ENCODE results near the gene LITAFD. TPM values are rescaled to one million over a fixed set of nuclear protein-coding genes. Genes with fewer than 3 reads are reported as not detected.

LITAFD gene
- polyA plus RNA-seq, 1 experiment = not detected

GRCh38 chr16:8889893-8890548 is 7.9 kb downstream of the LITAFD start:
- ChIA-PET POLR2A (no interaction called here), CTCF (interaction anchor here (1.2 to 2.7 kb wide), 2 partner anchors 10 to 117 kb away, joined by 3 to 9 read pairs; no protein-coding TSS in a partner anchor)
- TF ChIP-seq, protein P1, sequence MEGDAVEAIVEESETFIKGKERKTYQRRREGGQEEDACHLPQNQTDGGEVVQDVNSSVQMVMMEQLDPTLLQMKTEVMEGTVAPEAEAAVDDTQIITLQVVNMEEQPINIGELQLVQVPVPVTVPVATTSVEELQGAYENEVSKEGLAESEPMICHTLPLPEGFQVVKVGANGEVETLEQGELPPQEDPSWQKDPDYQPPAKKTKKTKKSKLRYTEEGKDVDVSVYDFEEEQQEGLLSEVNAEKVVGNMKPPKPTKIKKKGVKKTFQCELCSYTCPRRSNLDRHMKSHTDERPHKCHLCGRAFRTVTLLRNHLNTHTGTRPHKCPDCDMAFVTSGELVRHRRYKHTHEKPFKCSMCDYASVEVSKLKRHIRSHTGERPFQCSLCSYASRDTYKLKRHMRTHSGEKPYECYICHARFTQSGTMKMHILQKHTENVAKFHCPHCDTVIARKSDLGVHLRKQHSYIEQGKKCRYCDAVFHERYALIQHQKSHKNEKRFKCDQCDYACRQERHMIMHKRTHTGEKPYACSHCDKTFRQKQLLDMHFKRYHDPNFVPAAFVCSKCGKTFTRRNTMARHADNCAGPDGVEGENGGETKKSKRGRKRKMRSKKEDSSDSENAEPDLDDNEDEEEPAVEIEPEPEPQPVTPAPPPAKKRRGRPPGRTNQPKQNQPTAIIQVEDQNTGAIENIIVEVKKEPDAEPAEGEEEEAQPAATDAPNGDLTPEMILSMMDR (IDR thresholded peaks at IDR 0.05; ENCODE audit: low read depth, low read length) = no peak
- Histone ChIP-seq H3K27ac (ENCODE audit: low read depth, low read length) (no peak overlapping the region), H3K9me3 (ENCODE audit: control insufficient read depth, insufficient read depth, low read length) (no peaks in the 10 kb centered on the region; the same call in 1 of the 2 replicates), H3K4me3 (ENCODE audit: low read depth, low read length) (no peak overlapping the region), H3K27me3 (ENCODE audit: control insufficient read depth, insufficient read depth, low read length) (no peaks in the 10 kb centered on the region)
- DNase-seq (ENCODE audit: low read depth, low spot score) = no peak

DNA sequence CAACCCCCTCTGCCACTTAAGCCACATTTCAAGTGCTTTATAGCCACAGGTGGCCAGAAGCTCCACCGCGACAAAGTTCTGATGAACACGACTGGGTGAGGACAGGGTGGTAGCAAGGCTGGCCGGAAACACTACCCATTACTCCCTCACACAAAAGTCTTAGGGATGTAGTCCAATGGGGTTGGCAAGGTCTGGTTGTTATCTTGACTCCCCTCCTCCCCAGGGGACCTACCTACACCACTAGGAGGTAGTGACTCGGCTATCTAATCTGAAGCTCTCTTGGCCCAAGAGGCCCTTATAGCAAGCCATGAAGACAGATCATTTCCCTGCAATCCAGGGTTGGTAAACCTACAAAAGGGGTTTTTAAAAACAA is 8.4 kb downstream of the LITAFD start:
- no peak overlapping the region for H3K4me3 ChIP-seq (ENCODE audit: low read depth, low read length)
- H3K27ac ChIP-seq (ENCODE audit: low read depth, low read length) = no peak overlapping the region
- no peaks in the 10 kb centered on the region; the same call in 1 of the 2 replicates for H3K9me3 ChIP-seq (ENCODE audit: control insufficient read depth, insufficient read depth, low read length)
- TF ChIP-seq, protein P1 (IDR thresholded peaks at IDR 0.05; ENCODE audit: low read depth, low read length) = no peak
- DNase-seq (ENCODE audit: low read depth, low spot score) = no peak
- ChIA-PET POLR2A (no interaction called here), CTCF (interaction anchor here (1.2 to 2.7 kb wide), 2 partner anchors 10 to 117 kb away, joined by 3 to 9 read pairs; no protein-coding TSS in a partner anchor)
- H3K27me3 ChIP-seq (ENCODE audit: control insufficient read depth, insufficient read depth, low read length) = no peaks in the 10 kb centered on the region

- ChIA-PET POLR2A (no interaction called here), CTCF (interaction anchor here (2.7 kb wide), 1 partner anchor 12 kb away, joined by 9 read pairs; no protein-coding TSS in a partner anchor)
- no peak overlapping the region for H3K27ac ChIP-seq (ENCODE audit: low read depth, low read length)
- no peaks in the 10 kb centered on the region for H3K27me3 ChIP-seq (ENCODE audit: control insufficient read depth, insufficient read depth, low read length)
- no peak overlapping the region for H3K4me3 ChIP-seq (ENCODE audit: low read depth, low read length)
- TF ChIP-seq, protein P1 (IDR thresholded peaks at IDR 0.05; ENCODE audit: low read depth, low read length) = no peak
- DNase-seq (ENCODE audit: low read depth, low spot score) = no peak
- H3K9me3 ChIP-seq (ENCODE audit: control insufficient read depth, insufficient read depth, low read length) = no peaks in the 10 kb centered on the region; the same call in 1 of the 2 replicates
These were observed 10.0 kb downstream of the LITAFD start for GRCh38 chr16:8892101-8892575.

- Histone ChIP-seq H3K27ac (ENCODE audit: low read depth, low read length) (no peak overlapping the region), H3K4me3 (ENCODE audit: low read depth, low read length) (no peak overlapping the region), H3K9me3 (ENCODE audit: control insufficient read depth, insufficient read depth, low read length) (no peaks in the 10 kb centered on the region; the same call in 1 of the 2 replicates), H3K27me3 (ENCODE audit: control insufficient read depth, insufficient read depth, low read length) (no peaks in the 10 kb centered on the region)
- no peak for DNase-seq (ENCODE audit: low read depth, low spot score)
- POLR2A ChIA-PET = no interaction called here
- CTCF ChIA-PET = interaction anchor here (1.0 to 1.7 kb wide), 2 partner anchors 12 to 13 kb away, joined by 4 to 5 read pairs; no protein-coding TSS in a partner anchor
- TF ChIP-seq, protein P1 (IDR thresholded peaks at IDR 0.05; ENCODE audit: low read depth, low read length) = no peak
These were observed 11.3 kb downstream of the LITAFD start for GRCh38 chr16:8893426-8893825.
